GM23338 (cell line): ENCODE results near the gene SLC39A7. TPM values are rescaled to one million over a fixed set of nuclear protein-coding genes. Genes with fewer than 3 reads are reported as not detected.

Experiments used
- ATAC-seq: fragments of 200-7000 bp; cut with Tn5 transposase; 3 replicates; pipeline ENCODE4 v1.9.1; 2020
- DNase-seq: peaks from one replicate; pipeline ENCODE4 v3.0.0-alpha.2; 2015; ENCODE audit warnings: low spot score
- H2AFZ ChIP-seq: fragments of 200-600 bp; sonication (generic); 2 replicates; pipeline ENCODE4 v1.8.0; 2016; ENCODE audit warnings: antibody characterized with exemption, mild to moderate bottlenecking, moderate library complexity
- H3F3A ChIP-seq: fragments of 200-600 bp; sonication (generic); replicated peaks from 2 replicates; pipeline ENCODE4 v1.8.0; 2017; ENCODE audit warnings: antibody characterized with exemption, mixed run types, low read depth
- H3K27ac ChIP-seq: fragments of 200-600 bp; sonication (generic); 2 replicates; pipeline ENCODE4 v1.6.1; 2016; ENCODE audit warnings: low read depth
- H3K27me3 ChIP-seq: fragments of 200-600 bp; sonication (generic); 2 replicates; pipeline ENCODE4 v1.8.0; 2016; ENCODE audit warnings: mild to moderate bottlenecking, mixed run types, moderate library complexity; ENCODE audit not compliant: insufficient read depth
- H3K36me3 ChIP-seq: fragments of 200-600 bp; sonication (generic); 2 replicates; pipeline ENCODE4 v1.8.0; 2016; ENCODE audit warnings: mild to moderate bottlenecking; ENCODE audit not compliant: insufficient read depth
- H3K4me1 ChIP-seq: fragments of 200-600 bp; sonication (generic); 2 replicates; pipeline ENCODE4 v1.8.0; 2016; ENCODE audit warnings: mild to moderate bottlenecking, moderate library complexity; ENCODE audit not compliant: insufficient read depth
- H3K4me2 ChIP-seq: fragments of 200-600 bp; sonication (generic); 2 replicates; pipeline ENCODE4 v1.7.1; 2017; ENCODE audit warnings: mixed run types
- H3K4me3 ChIP-seq: fragments of 200-600 bp; sonication (generic); 2 replicates; pipeline ENCODE4 v1.6.1; 2016; ENCODE audit warnings: mixed run types
- H3K79me2 ChIP-seq: fragments of 200-600 bp; sonication (generic); replicated peaks from 2 replicates; pipeline ENCODE4 v1.8.0; 2017; ENCODE audit warnings: mild to moderate bottlenecking; ENCODE audit not compliant: insufficient read depth
- H3K9me2 ChIP-seq: fragments of 200-600 bp; sonication (generic); 2 replicates; pipeline ENCODE4 v1.8.0; 2017; ENCODE audit not compliant: insufficient read depth
- H4K20me1 ChIP-seq: fragments of 200-600 bp; sonication (generic); replicated peaks from 2 replicates; pipeline ENCODE4 v1.8.0; 2017; ENCODE audit warnings: mild to moderate bottlenecking; ENCODE audit not compliant: insufficient read depth
- H3K27ac Mint-ChIP-seq: 2 replicates; pipeline ENCODE4 v1.8.0; 2020; ENCODE audit warnings: inconsistent platforms, mild to moderate bottlenecking, moderate library complexity, mixed read lengths
- H3K27me3 Mint-ChIP-seq: 3 replicates; pipeline ENCODE4 v1.8.0; 2022; ENCODE audit warnings: low read depth, mild to moderate bottlenecking, moderate library complexity, mixed read lengths, inconsistent platforms; ENCODE audit not compliant: insufficient read depth, poor library complexity
- H3K36me3 Mint-ChIP-seq: 3 replicates; pipeline ENCODE4 v1.8.0; 2021; ENCODE audit warnings: low read depth, mild to moderate bottlenecking, inconsistent platforms, moderate library complexity, mixed read lengths
- H3K4me1 Mint-ChIP-seq: 3 replicates; pipeline ENCODE4 v1.8.0; 2020; ENCODE audit warnings: mild to moderate bottlenecking, inconsistent platforms, mixed read lengths
- H3K4me3 Mint-ChIP-seq: 3 replicates; pipeline ENCODE4 v1.8.0; 2021; ENCODE audit warnings: moderate library complexity, mild to moderate bottlenecking, inconsistent platforms, mixed read lengths
- H3K9me3 Mint-ChIP-seq: 3 replicates; pipeline ENCODE4 v1.8.0; 2020; ENCODE audit warnings: moderate library complexity, mild to moderate bottlenecking, inconsistent platforms, mixed read lengths
- CREB1 ChIP-seq: fragments of 250-450 bp; sonication (Bioruptor Pico); IDR thresholded peaks from 2 replicates; pipeline ENCODE4 v1.5.0; 2020; ENCODE audit warnings: low read depth, mild to moderate bottlenecking, moderate library complexity
- ETS1 ChIP-seq: IDR thresholded peaks from 2 replicates; pipeline ENCODE4 v1.6.1; 2016; ENCODE audit warnings: antibody characterized with exemption
- EZH2phosphoT487 ChIP-seq: fragments of 200-600 bp; sonication (generic); IDR thresholded peaks from one replicate; pipeline ENCODE4 v1.8.1; 2018; ENCODE audit warnings: antibody characterized with exemption; ENCODE audit not compliant: unreplicated experiment
- JUNB ChIP-seq: IDR thresholded peaks from one replicate; pipeline ENCODE4 v1.6.1; 2016; ENCODE audit warnings: antibody characterized with exemption; ENCODE audit not compliant: unreplicated experiment
- NANOG ChIP-seq: IDR thresholded peaks from 2 replicates; pipeline ENCODE4 v1.6.1; 2016; ENCODE audit warnings: antibody characterized with exemption, borderline replicate concordance
- POLR2AphosphoS5 ChIP-seq: IDR thresholded peaks from 2 replicates; pipeline ENCODE4 v1.6.1; 2016; ENCODE audit warnings: antibody characterized with exemption, low read depth
- REST ChIP-seq: IDR thresholded peaks from one replicate; pipeline ENCODE4 v1.6.1; 2018; ENCODE audit warnings: antibody characterized with exemption; ENCODE audit not compliant: unreplicated experiment
- STAT1 ChIP-seq: IDR thresholded peaks from one replicate; pipeline ENCODE4 v1.6.1; 2016; ENCODE audit warnings: antibody characterized with exemption; ENCODE audit not compliant: unreplicated experiment
- ZNF114 ChIP-seq: fragments of 250-450 bp; sonication (Bioruptor Pico); IDR thresholded peaks from 2 replicates; pipeline ENCODE4 v1.5.0; 2020; ENCODE audit warnings: mild to moderate bottlenecking, moderate library complexity
- polyA plus RNA-seq: library from polyadenylated mRNA; unstranded; fragments of >200 nt; fragmentation: Nextera tagmentation; extraction: Ambion mirVana; gene quantifications from 2 replicates; pipeline ENCODE4 v1.2.1, GENCODE V29; 2016
- total RNA-seq: library from RNA; depleted of rRNA; stranded (reverse); fragments of >200 nt; shearing (Covaris generic); gene quantifications from 2 replicates; pipeline ENCODE4 v1.2.3, GENCODE V29; 2014

SLC39A7 gene
- total and polyA plus RNA-seq, 2 experiments from 2014 or later = 9.0 to 75.9 TPM

- H3K4me1 Mint-ChIP-seq = peaks cover 8% of the 10 kb centered on the region; the same call in 2 of the 3 replicates
- no peaks in the 10 kb centered on the region; the same call in 1 of the 3 replicates for H3K9me3 Mint-ChIP-seq
- Histone ChIP-seq H2AFZ (no peak overlapping the region), H3K4me2 (no peak overlapping the region), H4K20me1 (no peaks in the 10 kb centered on the region), H3K79me2 (no peaks in the 10 kb centered on the region), H3F3A (no peaks in the 10 kb centered on the region), H3K27me3 (peaks cover 9% of the 10 kb centered on the region), H3K27ac (no peak overlapping the region), H3K9me2 (no peaks in the 10 kb centered on the region), H3K4me1 (peaks cover 5% of the 10 kb centered on the region; the same call in 1 of the 2 replicates), H3K4me3 (no peak overlapping the region), H3K36me3 (no peaks in the 10 kb centered on the region)
- no peak overlapping the region for H3K4me3 Mint-ChIP-seq
- H3K27ac Mint-ChIP-seq = no peak overlapping the region
- DNase-seq = no peak
- no peak for ATAC-seq
- H3K27me3 Mint-ChIP-seq = peaks cover 15% of the 10 kb centered on the region
- no peaks in the 10 kb centered on the region for H3K36me3 Mint-ChIP-seq
- TF ChIP-seq POLR2AphosphoS5 (no peak), ETS1 (no peak), ZNF114 (CRISPR knock-in tag) (no peak), JUNB (no peak)
Observed at GRCh38 chr6:33166811-33167210, 33.9 kb upstream of the SLC39A7 start.

- no peaks in the 10 kb centered on the region for H3K9me2 ChIP-seq
- no peaks in the 10 kb centered on the region for H4K20me1 ChIP-seq
- no peaks in the 10 kb centered on the region; the same call in 1 of the 2 replicates for H3K4me1 ChIP-seq
- DNase-seq (no peak), ATAC-seq (no peak)
- no peak overlapping the region for H3K27ac Mint-ChIP-seq
- no peaks in the 10 kb centered on the region for H3K79me2 ChIP-seq
- no peaks in the 10 kb centered on the region for H3F3A ChIP-seq
- no peak overlapping the region for H2AFZ ChIP-seq
- H3K27me3 ChIP-seq = peaks cover under 1% of the 10 kb centered on the region; the same call in 1 of the 2 replicates
- H3K4me2 ChIP-seq = no peak overlapping the region
- H3K4me3 ChIP-seq = no peak overlapping the region
- H3K4me3 Mint-ChIP-seq = no peak overlapping the region
- no peak overlapping the region for H3K27ac ChIP-seq
- no peaks in the 10 kb centered on the region for H3K36me3 ChIP-seq
- no peaks in the 10 kb centered on the region for H3K36me3 Mint-ChIP-seq
- no peaks in the 10 kb centered on the region; the same call in 1 of the 3 replicates for H3K9me3 Mint-ChIP-seq
- H3K4me1 Mint-ChIP-seq = peaks cover 6% of the 10 kb centered on the region; the same call in 2 of the 3 replicates
- peaks cover 13% of the 10 kb centered on the region for H3K27me3 Mint-ChIP-seq
- TF ChIP-seq ZNF114 (CRISPR knock-in tag) (no peak), STAT1 (no peak), REST (no peak), NANOG (no peak), EZH2phosphoT487 (no peak), ETS1 (no peak), CREB1 (CRISPR knock-in tag) (no peak), POLR2AphosphoS5 (no peak)
Observed at GRCh38 chr6:33167374-33168283, 33.0 kb upstream of the SLC39A7 start.
